Superior temporal gyrus (tissue), 1 donor: ENCODE data around the gene ZNF622.
"Not testable (repeated sequence)": the region's sequence is repeated elsewhere in the genome, so short reads cannot be mapped to it uniquely, and the experiment has no call there.

Experiments
- DNase-seq: peaks from one replicate; pipeline ENCODE4 v3.0.0-alpha.2; 2016; ENCODE audit errors: extremely low spot score

The ZNF622 gene

GRCh38 chr5:16480144-16480543, 14.5 kb upstream of the ZNF622 start:
- DNase-seq = no peak

DNA sequence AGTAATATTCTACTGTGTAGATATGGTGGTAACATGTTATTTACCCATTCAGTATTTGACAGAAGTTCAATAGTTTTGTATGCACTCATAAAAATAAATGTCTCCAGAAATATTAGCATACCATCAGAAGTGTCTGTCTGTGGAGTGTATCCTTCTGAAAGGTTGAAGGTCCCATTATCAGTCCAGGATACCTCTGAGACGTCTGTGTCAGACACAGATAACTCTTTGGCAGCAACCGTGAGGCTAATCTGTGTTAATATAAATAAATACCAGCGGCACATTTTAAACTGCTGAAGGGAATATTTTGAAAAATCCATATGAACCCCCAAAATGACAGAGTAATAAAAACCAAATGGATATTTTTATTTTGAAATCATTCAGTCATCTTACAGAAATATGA, 11.9 kb upstream of the ZNF622 start:
- DNase-seq = no peak

- not testable (repeated sequence) for DNase-seq
These were observed 10.8 kb upstream of the ZNF622 start for GRCh38 chr5:16476417-16476816.

- DNase-seq = no peak
These were observed 5.8 kb upstream of the ZNF622 start for GRCh38 chr5:16471387-16471786.

- DNase-seq = no peak
These were observed 2.0 kb upstream of the ZNF622 start for GRCh38 chr5:16467363-16468219.

GRCh38 chr5:16464664-16465543, 696 bp downstream of the ZNF622 start:
- no peak for DNase-seq

GRCh38 chr5:16464231-16464630, 1.4 kb downstream of the ZNF622 start:
- no peak for DNase-seq

GRCh38 chr5:16461782-16462181, 3.8 kb downstream of the ZNF622 start:
- DNase-seq = no peak

DNA sequence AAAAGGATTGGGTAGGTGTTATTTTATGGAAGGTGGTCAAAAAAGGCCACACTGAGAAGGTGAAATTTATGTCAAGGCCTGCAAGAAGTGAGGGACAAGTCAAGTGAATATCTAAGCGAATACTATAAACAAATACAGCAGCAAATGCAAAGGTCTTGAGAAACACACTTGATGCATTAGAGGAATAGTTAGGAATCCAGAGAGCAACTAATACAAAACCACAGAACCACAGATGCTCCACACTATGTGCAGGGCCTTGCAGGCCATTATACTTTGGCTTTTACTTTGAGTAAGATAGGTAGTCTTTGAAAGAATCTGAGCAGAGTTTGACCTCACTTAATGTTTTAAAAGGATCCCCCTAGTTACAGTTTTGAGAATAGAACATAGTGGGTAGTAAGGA, 4.6 kb downstream of the ZNF622 start:
- no peak for DNase-seq

DNA sequence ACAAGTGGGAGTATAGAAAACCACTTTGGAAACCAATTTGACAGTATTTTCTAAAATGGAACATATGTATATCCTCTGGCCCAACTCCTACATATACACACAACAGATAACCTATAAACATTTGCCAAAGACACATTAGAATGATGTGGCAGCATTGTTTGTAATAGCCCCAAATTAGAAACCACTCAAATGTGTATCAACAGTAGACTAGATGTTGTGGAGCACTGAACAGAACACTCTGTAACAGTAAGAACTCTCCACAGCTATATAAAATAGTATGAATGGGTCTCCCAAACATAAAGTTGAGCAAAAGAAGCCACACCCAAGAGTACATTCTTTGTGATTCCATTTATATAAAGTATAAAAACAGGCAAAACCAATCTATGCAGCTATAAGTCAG, 6.1 kb downstream of the ZNF622 start:
- DNase-seq = no peak

GRCh38 chr5:16457853-16458252, 7.7 kb downstream of the ZNF622 start:
- no peak for DNase-seq

DNA sequence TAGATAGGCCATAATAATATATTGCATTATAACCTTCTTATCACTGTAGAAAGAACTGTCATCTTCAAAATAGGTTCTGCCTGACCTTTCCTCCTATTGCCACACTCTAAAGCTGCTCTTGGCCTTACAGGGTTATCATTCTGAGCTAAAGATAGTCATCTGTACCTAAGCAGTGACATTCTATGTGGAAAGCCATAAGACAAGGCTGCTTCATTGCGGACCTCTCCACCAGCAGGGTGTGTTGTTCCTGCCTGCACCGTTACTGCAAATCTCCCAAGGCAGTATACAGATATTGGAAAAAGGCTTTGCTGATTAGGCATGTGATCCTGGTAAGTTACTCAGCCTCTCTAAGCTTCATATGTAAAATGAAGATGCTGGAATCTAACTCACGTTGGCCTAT, 8.1 kb downstream of the ZNF622 start:
- no peak for DNase-seq

DNA sequence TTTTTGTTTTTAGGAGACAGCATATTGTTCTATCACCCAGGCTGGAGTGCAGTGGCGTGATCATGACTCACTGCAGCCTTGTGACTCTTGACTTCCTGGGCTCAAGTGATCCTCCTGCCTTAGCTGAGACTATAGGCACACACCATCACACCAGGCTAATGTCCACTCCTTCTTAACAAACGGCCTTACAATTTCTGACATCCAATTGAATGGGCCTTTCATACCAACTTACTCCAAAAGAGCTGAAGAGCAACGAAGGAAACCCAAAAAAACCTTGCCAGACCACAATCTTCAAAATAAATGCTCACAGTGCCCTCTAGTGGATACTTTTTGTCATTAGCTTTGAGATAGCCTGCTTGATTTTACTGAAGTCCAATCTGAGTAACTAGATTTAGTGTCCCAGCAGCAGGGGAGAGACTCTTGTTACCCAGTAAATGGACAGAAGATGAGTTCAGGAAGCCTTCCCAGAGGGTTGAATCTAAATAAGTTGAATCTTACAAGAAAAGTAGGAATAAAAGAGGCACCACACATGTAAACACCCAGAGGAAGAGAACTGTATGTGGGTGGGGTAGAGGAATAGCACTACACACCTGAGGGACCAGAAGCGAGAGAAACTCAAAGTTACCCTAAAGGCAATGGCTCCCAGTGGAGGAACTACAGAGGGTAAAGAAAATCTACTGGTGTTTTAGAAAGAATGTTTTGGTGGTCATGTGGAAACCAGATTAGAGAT, 9.3 kb downstream of the ZNF622 start:
- peak; percentile 95 for DNase-seq

DNA sequence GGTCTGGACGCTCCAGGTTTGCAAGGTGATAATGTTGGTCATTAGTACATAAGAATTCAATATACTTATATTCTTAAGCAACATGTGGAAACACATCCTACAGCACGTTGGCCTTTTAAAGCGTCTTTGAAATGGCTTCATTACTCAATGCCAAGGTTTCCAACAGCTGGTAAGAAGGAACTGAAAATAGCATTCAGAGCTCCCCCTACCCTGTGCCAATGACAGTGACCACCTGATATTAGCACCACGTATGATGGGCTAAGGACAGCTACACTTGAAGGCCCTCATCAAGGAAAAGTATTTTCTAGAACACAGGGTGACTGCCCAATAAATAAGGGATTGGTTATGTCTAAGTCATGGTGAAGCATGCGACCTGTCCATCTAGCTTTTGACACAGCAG, 9.9 kb downstream of the ZNF622 start:
- no peak for DNase-seq

DNA sequence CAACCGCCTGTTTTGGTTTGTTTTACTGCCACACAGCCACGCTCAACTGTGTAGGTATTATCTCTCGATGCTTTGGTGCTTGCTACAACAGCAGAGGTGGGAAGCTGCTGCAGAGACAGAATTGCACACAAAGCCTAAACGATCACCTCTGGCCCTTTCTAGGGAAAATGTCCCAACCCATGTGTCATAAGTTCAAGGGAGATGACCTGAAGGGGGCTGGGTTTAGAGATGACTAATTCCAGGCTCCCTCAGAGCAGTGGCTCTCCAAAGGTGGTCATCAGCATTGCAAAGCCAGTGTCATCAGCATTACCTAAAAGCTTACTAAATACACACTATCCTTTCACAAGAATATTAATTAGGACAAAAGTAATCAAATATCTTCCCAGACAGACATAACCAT, 10.9 kb downstream of the ZNF622 start:
- no peak for DNase-seq

DNA sequence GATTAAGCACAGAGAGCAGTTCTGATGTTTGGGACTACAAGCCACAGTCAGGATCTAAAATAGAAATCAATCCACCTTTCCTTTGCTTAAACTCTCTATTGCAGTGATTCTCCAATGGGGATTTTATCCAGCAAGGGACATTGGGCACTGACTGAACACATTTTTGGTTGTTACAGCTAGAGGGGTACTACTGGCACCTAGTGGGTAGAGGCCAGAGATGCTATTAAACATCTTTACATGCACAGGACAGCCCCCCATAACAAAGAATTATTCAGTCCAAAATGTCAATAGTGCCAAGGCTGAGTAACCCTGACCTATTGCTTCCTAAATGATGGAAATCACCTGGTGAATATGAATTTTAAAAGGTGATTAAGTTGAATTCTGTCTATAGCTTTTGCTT, 12.0 kb downstream of the ZNF622 start:
- DNase-seq = no peak

GRCh38 chr5:16450163-16450562, 15.4 kb downstream of the ZNF622 start:
- no peak for DNase-seq

DNA sequence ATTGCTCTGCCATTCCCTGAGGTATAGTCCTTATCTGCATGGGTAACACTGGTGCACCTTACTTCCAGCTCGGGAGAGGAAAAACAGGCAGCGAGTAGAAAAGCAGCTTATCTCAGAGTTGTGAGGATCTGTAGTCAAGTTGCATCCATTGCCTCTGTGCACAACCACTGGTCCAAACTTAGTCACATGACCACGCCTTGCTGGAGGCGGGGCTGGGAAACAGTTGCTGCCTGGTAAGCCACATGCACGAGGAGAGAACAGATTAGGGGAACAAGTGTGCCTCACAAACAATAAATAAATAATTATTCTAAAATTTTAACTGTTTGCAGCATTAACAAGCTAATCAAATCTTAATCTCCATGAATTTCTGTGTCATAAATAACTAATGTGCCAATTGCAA, 18.6 kb downstream of the ZNF622 start:
- DNase-seq = no peak

DNA sequence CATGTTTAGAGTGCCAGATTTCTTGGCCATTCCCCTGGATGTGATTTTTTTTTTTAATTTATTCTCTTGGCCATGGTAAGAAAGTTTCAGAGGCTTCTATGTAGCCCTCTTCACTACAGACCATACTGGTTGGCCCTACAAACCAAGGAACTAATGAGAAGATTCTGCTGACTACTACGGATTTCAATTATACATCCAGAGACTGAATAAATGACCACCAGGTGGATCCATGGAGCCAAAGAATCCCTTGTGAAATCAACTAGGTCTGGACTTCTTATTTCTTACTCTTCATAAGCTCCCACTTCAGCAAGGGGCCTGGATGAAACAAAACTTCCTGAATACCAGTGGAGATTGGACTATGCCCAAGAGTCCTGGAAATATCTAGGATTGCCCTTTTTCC, 27.6 kb downstream of the ZNF622 start:
- DNase-seq = no peak

- not testable (repeated sequence) for DNase-seq
These were observed 29.4 kb downstream of the ZNF622 start for GRCh38 chr5:16436065-16436682.

- DNase-seq = no peak
These were observed 34.1 kb downstream of the ZNF622 start for GRCh38 chr5:16431490-16431889.
